GM18505 (cell line): ENCODE measurements around the gene SYT1.
A peak's percentile ranks its signal among the peaks of the same experiment; 100 is the strongest.

ENCODE experiments used
- ATAC-seq: cut with Tn5 transposase; IDR thresholded peaks from one replicate; pipeline ENCODE4 v1.9.1; 2021; ENCODE audit not compliant: unreplicated experiment
- POLR2A ChIP-seq: IDR thresholded peaks from 4 replicates; pipeline ENCODE4 v1.6.1; 2011; ENCODE audit warnings: borderline replicate concordance; ENCODE audit not compliant: insufficient read depth, insufficient read length; ENCODE audit errors: extremely low read depth

Gene SYT1

DNA sequence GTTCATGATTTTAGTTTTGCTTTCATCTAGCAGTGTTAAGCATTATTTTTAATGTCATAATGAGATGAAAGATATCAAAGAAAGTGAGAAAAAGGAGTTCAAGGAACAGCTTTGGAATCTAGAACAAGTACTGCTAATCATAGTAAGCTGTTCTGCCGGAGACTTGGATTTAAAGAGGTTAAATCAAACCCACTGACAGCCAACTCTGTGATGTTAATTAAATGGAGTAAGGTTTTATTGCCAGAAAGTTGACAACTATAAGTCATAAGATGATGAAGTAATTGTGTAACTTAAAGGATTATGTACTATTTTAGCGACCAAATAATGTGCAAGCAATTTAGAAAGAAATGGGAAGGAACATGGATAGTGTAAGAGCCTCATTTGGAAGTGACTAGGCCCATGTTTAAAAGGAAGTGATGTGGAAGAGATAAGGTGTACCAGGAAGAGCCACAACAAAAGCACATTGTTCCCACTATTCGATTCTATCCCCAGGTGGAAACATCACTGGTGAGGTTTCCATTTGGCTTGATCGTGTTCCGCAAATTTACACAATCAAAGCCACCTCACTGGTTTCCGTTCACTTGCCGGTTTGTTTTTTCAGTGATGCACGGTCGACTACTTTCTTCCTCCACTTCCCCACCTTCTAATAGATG lies 437.7 kb downstream of the SYT1 start:
- ATAC-seq, result no peak
- no peak for TF ChIP-seq POLR2A

DNA sequence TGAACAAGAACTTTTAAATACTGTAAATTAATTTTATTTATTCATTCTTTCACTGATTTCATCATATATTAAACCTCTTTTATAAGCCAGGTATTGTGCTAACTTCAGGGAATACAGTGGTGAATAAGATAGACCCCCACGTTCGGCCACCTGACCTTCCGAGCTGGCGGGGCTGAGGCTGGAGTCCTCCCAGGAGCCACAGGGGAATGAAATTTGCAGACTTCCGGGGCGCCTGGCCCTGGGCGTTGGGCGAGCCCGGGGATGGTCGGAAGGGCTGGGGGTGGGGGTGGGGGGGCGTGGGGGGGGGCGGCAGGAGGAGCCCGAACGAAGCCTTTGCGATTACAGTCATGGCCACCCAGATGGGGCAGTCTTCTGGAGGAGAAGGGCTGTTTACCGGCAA lies 442.8 kb downstream of the SYT1 start:
- no peak for ATAC-seq
- TF ChIP-seq POLR2A, result no peak

GRCh38 chr12:79309039-79309438 lies 444.5 kb downstream of the SYT1 start:
- TF ChIP-seq POLR2A, result no peak
- no peak for ATAC-seq

- TF ChIP-seq POLR2A, result no peak
- no peak for ATAC-seq
Observed at GRCh38 chr12:79317179-79317847, 452.7 kb downstream of the SYT1 start.

GRCh38 chr12:79322905-79323304 lies 458.3 kb downstream of the SYT1 start:
- ATAC-seq, result no peak
- TF ChIP-seq POLR2A, result no peak

GRCh38 chr12:79324571-79324970 lies 460.0 kb downstream of the SYT1 start:
- no peak for TF ChIP-seq POLR2A
- ATAC-seq, result no peak

- TF ChIP-seq POLR2A, result no peak
Observed at GRCh38 chr12:79326222-79326621, 461.6 kb downstream of the SYT1 start.

DNA sequence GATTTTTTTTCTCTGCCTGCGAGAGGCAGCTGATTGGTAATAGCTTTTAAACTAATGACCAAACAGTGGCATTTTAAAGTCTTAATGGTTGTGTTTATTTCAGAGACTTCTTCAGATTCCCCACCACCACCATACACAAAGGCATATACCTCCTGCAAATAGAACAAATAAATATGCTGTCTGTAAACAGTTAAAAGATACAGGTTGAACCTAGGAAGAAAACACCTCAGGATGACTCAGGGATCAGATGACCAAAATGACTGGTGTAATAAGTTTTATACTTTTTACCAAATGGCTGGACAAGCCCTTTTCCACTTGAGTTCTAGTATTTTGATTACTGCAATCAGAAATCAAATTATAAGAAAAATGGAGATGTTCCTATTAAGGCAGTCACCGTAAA lies 462.1 kb downstream of the SYT1 start:
- ATAC-seq, result no peak
- TF ChIP-seq POLR2A, result no peak

More at GRCh38 chr12:79326222-79326621, 461.6 kb downstream of the SYT1 start:
- no peak for ATAC-seq

DNA sequence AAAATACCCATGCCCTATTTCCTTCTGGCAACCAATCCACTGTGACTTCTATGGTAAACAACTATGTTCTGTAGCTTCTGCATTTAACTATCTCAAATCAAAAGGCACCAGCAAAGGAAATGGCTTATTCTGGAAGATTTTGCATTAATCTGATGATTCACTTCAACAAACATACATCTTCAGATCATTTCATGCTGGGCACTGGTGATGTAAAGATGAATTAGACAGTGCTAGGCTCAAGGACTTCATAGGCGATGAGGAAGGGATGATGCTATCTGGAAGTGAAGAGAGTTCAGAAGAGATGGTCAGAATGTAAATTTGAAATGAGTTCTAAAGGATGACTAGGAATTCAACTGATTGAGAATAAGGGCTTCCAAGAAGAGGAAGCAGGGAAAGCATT lies 462.9 kb downstream of the SYT1 start:
- no peak for TF ChIP-seq POLR2A
- no peak for ATAC-seq

DNA sequence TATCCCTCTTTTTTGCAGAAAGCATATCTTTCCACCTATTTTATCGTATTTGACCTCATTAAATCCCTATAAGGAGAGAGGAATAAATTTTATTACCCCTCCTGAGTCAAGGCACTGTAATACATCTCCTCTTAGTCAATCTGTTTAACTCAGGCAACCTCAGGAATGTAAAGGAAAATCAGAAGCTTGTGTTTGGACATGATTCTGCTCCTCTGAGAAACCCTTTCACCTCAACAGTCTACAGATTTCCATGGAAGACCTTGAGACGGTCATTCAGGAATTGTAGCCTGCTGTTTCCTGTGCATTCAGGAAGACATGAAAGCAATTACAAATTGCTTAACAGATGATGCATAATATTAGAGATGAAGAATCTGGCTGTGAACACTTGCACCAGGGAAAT lies 465.4 kb downstream of the SYT1 start:
- no peak for TF ChIP-seq POLR2A
- ATAC-seq, result no peak

DNA sequence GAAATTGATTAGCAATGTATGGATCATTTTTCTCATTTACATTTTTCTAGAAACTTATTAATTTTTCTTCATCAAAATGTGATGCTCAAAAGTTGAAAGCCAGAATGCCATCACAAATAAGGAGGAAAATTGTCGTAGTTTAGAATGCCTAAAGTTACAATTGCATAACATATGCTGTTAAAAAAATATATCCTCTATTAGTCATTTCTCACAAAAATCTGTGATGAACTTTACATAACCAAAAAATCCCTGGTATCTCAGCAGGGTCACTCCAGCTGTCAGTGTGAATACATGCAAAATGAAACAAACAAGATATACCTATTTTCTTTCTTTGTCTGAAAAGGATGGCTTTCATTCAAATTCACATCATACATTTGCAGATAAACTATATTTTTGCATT lies 467.3 kb downstream of the SYT1 start:
- ATAC-seq, result no peak

DNA sequence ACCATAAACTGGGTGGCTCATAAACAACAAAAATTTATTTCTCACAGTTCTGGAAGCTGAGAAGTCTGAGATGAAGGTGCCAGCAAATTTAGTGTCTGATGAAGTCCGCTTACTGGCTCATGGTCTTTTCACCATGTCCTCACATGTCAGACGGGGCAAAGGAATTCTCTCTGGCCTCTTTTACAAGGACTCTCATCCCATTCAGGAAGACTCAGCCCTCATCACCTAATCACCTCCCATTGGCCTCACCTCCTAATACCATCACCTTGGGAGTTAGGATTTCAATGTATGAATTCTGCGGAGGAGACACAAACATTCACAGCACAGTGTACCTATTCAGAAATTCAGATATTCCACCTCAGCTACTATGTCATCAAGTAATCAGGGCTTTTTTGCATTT lies 468.6 kb downstream of the SYT1 start:
- ATAC-seq, result no peak
- no peak for TF ChIP-seq POLR2A

More for the DNA sequence above, 467.3 kb downstream of the SYT1 start:
- TF ChIP-seq POLR2A, result no peak

DNA sequence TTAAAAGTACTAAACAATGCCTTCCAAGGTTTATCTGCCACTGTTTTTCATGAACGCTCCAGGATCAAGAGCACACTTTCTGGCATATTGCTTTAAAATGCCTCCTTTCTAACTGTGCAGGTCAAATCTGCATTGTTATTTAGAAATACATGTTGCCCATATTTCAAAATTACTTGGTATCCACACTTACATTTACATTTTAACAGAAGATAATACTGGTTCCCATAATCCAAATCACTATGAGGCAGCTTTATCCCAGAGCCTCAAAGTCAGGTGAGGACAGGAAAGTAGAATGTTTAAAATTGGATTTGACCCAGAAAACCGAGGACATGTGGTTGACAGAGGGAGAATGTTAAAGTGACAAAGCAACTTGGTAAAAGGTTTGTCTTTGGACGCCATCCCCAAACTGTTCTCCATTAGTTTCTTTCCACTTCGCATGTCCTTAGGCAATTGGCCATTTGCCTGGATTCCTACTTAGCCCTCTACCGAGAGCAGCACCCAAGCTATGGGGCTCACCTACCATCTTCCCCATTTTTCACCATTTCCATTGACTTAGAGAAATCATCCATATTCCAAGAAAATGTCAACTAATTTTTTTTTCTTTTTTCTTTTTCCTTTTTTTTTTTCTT lies 473.2 kb downstream of the SYT1 start:
- no peak for ATAC-seq
- TF ChIP-seq POLR2A, result no peak

DNA sequence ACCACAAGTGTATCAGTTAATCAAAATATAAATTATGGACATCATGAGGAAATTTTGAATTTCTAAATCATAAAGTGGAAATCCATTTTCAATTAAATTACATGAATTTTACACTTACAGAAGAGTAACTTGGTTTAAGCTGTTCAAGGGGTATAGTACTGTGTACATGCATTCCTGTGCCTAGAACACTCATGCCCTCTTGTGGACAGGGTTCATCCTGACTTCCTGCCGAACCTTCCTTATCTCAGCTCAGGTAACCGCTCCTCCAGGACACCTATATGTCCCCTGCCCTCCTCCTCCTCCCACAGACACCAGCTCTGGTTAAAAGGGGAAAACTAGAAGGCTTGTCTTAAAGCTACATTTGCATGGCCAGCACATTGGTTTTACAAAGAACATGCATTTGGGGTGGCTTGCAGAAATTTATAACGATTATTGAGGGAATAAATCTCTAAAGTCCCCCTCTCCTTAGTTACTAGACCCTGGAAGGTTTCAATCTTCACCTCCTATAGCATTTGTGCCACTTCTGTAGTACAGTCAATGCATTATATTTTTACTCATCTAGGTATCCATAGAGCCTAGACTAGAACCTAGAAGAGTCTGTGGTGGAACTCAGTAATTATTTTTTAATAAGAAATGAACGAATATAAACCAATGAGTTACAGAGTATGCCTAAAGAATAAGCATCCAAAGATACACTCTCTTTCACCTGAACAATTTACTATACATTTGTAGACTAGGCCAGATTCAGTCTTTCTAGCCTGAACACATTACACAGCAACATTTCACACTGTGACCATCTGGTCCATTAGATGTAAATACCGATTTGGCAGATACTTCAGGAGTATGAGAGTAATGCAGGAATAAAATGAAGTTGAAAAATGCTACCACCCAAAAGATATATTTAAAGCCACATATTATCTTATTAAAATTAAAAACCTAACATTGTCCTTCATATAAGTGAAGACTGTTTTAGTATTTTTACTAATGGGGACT lies 480.6 kb downstream of the SYT1 start:
- no peak for TF ChIP-seq POLR2A
- ATAC-seq, result peak; percentile 82

- no peak for TF ChIP-seq POLR2A
- ATAC-seq, result no peak
Observed at GRCh38 chr12:79347866-79348265, 483.3 kb downstream of the SYT1 start.
